ENCODE data around the gene CYTH3. TPM values are rescaled to one million over a fixed set of nuclear protein-coding genes. Genes with fewer than 3 reads are reported as not detected.

Gene CYTH3
- total RNA-seq, 4 donors from 2014 or later, result 14.6 to 47.4 (median 22.8) TPM

- Histone ChIP-seq H3K27ac (no peak overlapping the region), H3K4me3 (no peak overlapping the region), H3K9me3 (no peaks in the 10 kb centered on the region), H3K36me3 (no peaks in the 10 kb centered on the region), H3K4me1 (no peaks in the 10 kb centered on the region), H3K27me3 (no peaks in the 10 kb centered on the region)
- intact Hi-C loops (cut with DNase I; ENCODE audit: low total_unique reads), result no loop called here
- TF ChIP-seq CTCF (IDR thresholded peaks at IDR 0.05) (no peak), POLR2A (IDR thresholded peaks at IDR 0.05) (no peak)
- DNase-seq, result no peak
Measured at GRCh38 chr7:6171532-6172223, 100.7 kb downstream of the CYTH3 start.

GRCh38 chr7:6170571-6171531 lies 101.6 kb downstream of the CYTH3 start:
- no peak for TF ChIP-seq POLR2A (IDR thresholded peaks at IDR 0.05)
- no peak for TF ChIP-seq CTCF (IDR thresholded peaks at IDR 0.05)
- DNase-seq, result no peak
- H3K36me3 ChIP-seq, result no peaks in the 10 kb centered on the region
- intact Hi-C loops (cut with DNase I; ENCODE audit: low total_unique reads), result no loop called here
- H3K4me3 ChIP-seq, result no peak overlapping the region
- no peak overlapping the region for H3K27ac ChIP-seq
- H3K9me3 ChIP-seq, result no peaks in the 10 kb centered on the region
- H3K27me3 ChIP-seq, result no peaks in the 10 kb centered on the region
- H3K4me1 ChIP-seq, result no peaks in the 10 kb centered on the region

GRCh38 chr7:6169805-6170520 lies 102.5 kb downstream of the CYTH3 start:
- Histone ChIP-seq H3K36me3 (no peaks in the 10 kb centered on the region), H3K4me1 (no peaks in the 10 kb centered on the region), H3K4me3 (no peak overlapping the region), H3K27ac (no peak overlapping the region), H3K9me3 (no peaks in the 10 kb centered on the region), H3K27me3 (no peaks in the 10 kb centered on the region)
- TF ChIP-seq POLR2A (IDR thresholded peaks at IDR 0.05), result no peak
- TF ChIP-seq CTCF (IDR thresholded peaks at IDR 0.05), result no peak
- intact Hi-C loops (cut with DNase I; ENCODE audit: low total_unique reads), result no loop called here
- DNase-seq, result no peak

- H3K4me3 ChIP-seq, result no peak overlapping the region
- no peaks in the 10 kb centered on the region for H3K9me3 ChIP-seq
- H3K36me3 ChIP-seq, result no peaks in the 10 kb centered on the region
- TF ChIP-seq CTCF (IDR thresholded peaks at IDR 0.05) (no peak), POLR2A (IDR thresholded peaks at IDR 0.05) (no peak)
- no peaks in the 10 kb centered on the region for H3K27me3 ChIP-seq
- H3K27ac ChIP-seq, result no peak overlapping the region
- intact Hi-C loops (cut with DNase I; ENCODE audit: low total_unique reads), result no loop called here
- no peaks in the 10 kb centered on the region for H3K4me1 ChIP-seq
- DNase-seq, result no peak
Measured at GRCh38 chr7:6168477-6168868, 104.0 kb downstream of the CYTH3 start.
